Ureter (tissue), 1 donor: Measurements from ENCODE around the gene ASNSD1. TPM values are rescaled to one million over a fixed set of nuclear protein-coding genes. Genes with fewer than 3 reads are reported as not detected.
"Not testable (repeated sequence)": the region's sequence is repeated elsewhere in the genome, so short reads cannot be mapped to it uniquely, and the experiment has no call there.

Experiments used
- DNase-seq: peaks from one replicate; pipeline ENCODE4 v3.0.0-alpha.2; 2020; ENCODE audit warnings: low spot score
- total RNA-seq: library from RNA; stranded (reverse); gene quantifications from one replicate; pipeline ENCODE4 v1.2.4, GENCODE V29; 2023
- donor health status: DM: yes; HTN: yes; CAD: no.

The ASNSD1 gene
- total RNA-seq, 1 donor from 2014 or later, result 32.1 TPM

GRCh38 chr2:189685540-189686229 is 24.4 kb downstream of the ASNSD1 start:
- DNase-seq, result no peak

- not testable (repeated sequence) for DNase-seq
Observed at GRCh38 chr2:189687796-189688195, 26.5 kb downstream of the ASNSD1 start.

- no peak for DNase-seq
Observed at GRCh38 chr2:189696223-189696622, 35.0 kb downstream of the ASNSD1 start.

GRCh38 chr2:189698020-189698887 is 37.0 kb downstream of the ASNSD1 start:
- DNase-seq, result no peak

- no peak for DNase-seq
Observed at GRCh38 chr2:189700681-189701080, 39.4 kb downstream of the ASNSD1 start.

GRCh38 chr2:189702071-189702470 is 40.8 kb downstream of the ASNSD1 start:
- DNase-seq, result no peak

GRCh38 chr2:189709501-189710221 is 48.4 kb downstream of the ASNSD1 start:
- no peak for DNase-seq

- DNase-seq, result not testable (repeated sequence)
Observed at GRCh38 chr2:189717593-189717992, 56.3 kb downstream of the ASNSD1 start.

GRCh38 chr2:189719571-189719970 is 58.3 kb downstream of the ASNSD1 start:
- no peak for DNase-seq

Other genes with a start within 250 kb of the ASNSD1 start
- 43.0 TPM for gene WDR75, start 220.0 kb upstream of the ASNSD1 start, total RNA-seq
- 39.9 TPM for gene SLC40A1, start 80.7 kb upstream of the ASNSD1 start, total RNA-seq
- gene ANKAR, start 13.2 kb downstream of the ASNSD1 start, total RNA-seq, result 18.7 TPM
- gene OSGEPL1, start 101.3 kb downstream of the ASNSD1 start, total RNA-seq, result 8.5 TPM
- gene ORMDL1, start 122.9 kb downstream of the ASNSD1 start, total RNA-seq, result 64.1 TPM
- gene PMS1, start 123.0 kb downstream of the ASNSD1 start, total RNA-seq, result 29.6 TPM